H9 (cell line): Measurements from ENCODE around the gene HSPBP1. TPM values are rescaled to one million over a fixed set of nuclear protein-coding genes. Genes with fewer than 3 reads are reported as not detected.

ENCODE experiments used
- DNase-seq: peaks from one replicate; pipeline ENCODE4 v3.0.0-alpha.2; 2017
- H2AFZ ChIP-seq: one replicate; pipeline ENCODE4 v1.6.1; 2013; ENCODE audit warnings: mild to moderate bottlenecking, low read length, control low read depth, moderate library complexity
- H2AK5ac ChIP-seq: 2 replicates; pipeline ENCODE4 v1.6.1; 2013; ENCODE audit warnings: low read length, control low read depth, mixed read lengths; ENCODE audit not compliant: insufficient read length
- H2BK120ac ChIP-seq: one replicate; pipeline ENCODE4 v1.6.1; 2013; ENCODE audit warnings: low read depth, mild to moderate bottlenecking, low read length, control low read depth, inconsistent platforms; ENCODE audit not compliant: poor library complexity, severe bottlenecking
- H2BK12ac ChIP-seq: 2 replicates; pipeline ENCODE4 v1.6.1; 2013; ENCODE audit warnings: low read length, control low read depth, mixed read lengths, low read depth; ENCODE audit not compliant: insufficient read length
- H2BK15ac ChIP-seq: 2 replicates; pipeline ENCODE4 v1.6.1; 2013; ENCODE audit warnings: low read depth, low read length, control low read depth
- H2BK20ac ChIP-seq: one replicate; pipeline ENCODE4 v1.6.1; 2013; ENCODE audit warnings: low read depth, mild to moderate bottlenecking, low read length, control low read depth, inconsistent platforms; ENCODE audit not compliant: poor library complexity, severe bottlenecking
- H2BK5ac ChIP-seq: 2 replicates; pipeline ENCODE4 v1.6.1; 2013; ENCODE audit warnings: low read length, control low read depth, mixed read lengths; ENCODE audit not compliant: insufficient read length
- H3K14ac ChIP-seq: 2 replicates; pipeline ENCODE4 v1.6.1; 2013; ENCODE audit warnings: low read length, control low read depth; ENCODE audit not compliant: insufficient read depth
- H3K18ac ChIP-seq: 2 replicates; pipeline ENCODE4 v1.6.1; 2013; ENCODE audit warnings: low read depth, mild to moderate bottlenecking, mixed read lengths, low read length, control low read depth; ENCODE audit not compliant: insufficient read length
- H3K23ac ChIP-seq: 2 replicates; pipeline ENCODE4 v1.6.1; 2013; ENCODE audit warnings: low read length, control low read depth, mixed read lengths, low read depth; ENCODE audit not compliant: insufficient read length
- H3K23me2 ChIP-seq: 2 replicates; pipeline ENCODE4 v1.6.1; 2013; ENCODE audit warnings: low read depth, mild to moderate bottlenecking, mixed read lengths, low read length, control low read depth; ENCODE audit not compliant: insufficient read length, poor library complexity, severe bottlenecking
- H3K27ac ChIP-seq: 2 replicates; pipeline ENCODE4 v1.5.1; 2013; ENCODE audit warnings: low read length, control low read depth, mixed read lengths, low read depth; ENCODE audit not compliant: insufficient read length
- H3K27me3 ChIP-seq: 2 replicates; pipeline ENCODE4 v1.6.1; 2013; ENCODE audit warnings: low read length, control low read depth, inconsistent platforms; ENCODE audit not compliant: insufficient read depth
- H3K4ac ChIP-seq: 2 replicates; pipeline ENCODE4 v1.6.1; 2013; ENCODE audit warnings: low read depth, mild to moderate bottlenecking, control low read depth, inconsistent platforms, low read length, moderate library complexity
- H3K4me1 ChIP-seq: 2 replicates; pipeline ENCODE4 v1.6.1; 2013; ENCODE audit warnings: low read length, control low read depth, inconsistent platforms; ENCODE audit not compliant: insufficient read depth
- H3K4me2 ChIP-seq: 2 replicates; pipeline ENCODE4 v1.6.1; 2013; ENCODE audit warnings: low read length, control low read depth, mixed read lengths; ENCODE audit not compliant: insufficient read length, insufficient read depth
- H3K56ac ChIP-seq: 2 replicates; pipeline ENCODE4 v1.6.1; 2013; ENCODE audit warnings: low read depth, mild to moderate bottlenecking, mixed read lengths, low read length, control low read depth; ENCODE audit not compliant: insufficient read length
- H3K79me1 ChIP-seq: 2 replicates; pipeline ENCODE4 v1.6.1; 2013; ENCODE audit warnings: low read depth, mild to moderate bottlenecking, moderate library complexity, low read length, control low read depth, inconsistent platforms; ENCODE audit not compliant: insufficient read depth, poor library complexity, severe bottlenecking
- H3K79me2 ChIP-seq: 2 replicates; pipeline ENCODE4 v1.6.1; 2013; ENCODE audit warnings: low read length, control low read depth, inconsistent platforms; ENCODE audit not compliant: insufficient read depth
- H3K9ac ChIP-seq: 2 replicates; pipeline ENCODE4 v1.6.1; 2013; ENCODE audit warnings: low read length, control low read depth, mixed read lengths; ENCODE audit not compliant: insufficient read length; ENCODE audit errors: extremely low read depth
- H3K9me3 ChIP-seq: one replicate; pipeline ENCODE4 v1.6.1; 2013; ENCODE audit warnings: low read depth, low read length, inconsistent platforms; ENCODE audit not compliant: control insufficient read depth
- H3T11ph ChIP-seq: one replicate; pipeline ENCODE4 v1.6.1; 2013; ENCODE audit warnings: mild to moderate bottlenecking, low read length, control low read depth, inconsistent platforms
- H4K20me1 ChIP-seq: one replicate; pipeline ENCODE4 v1.6.1; 2013; ENCODE audit not compliant: control insufficient read depth, insufficient read length, insufficient read depth
- H4K5ac ChIP-seq: 2 replicates; pipeline ENCODE4 v1.6.1; 2013; ENCODE audit warnings: low read depth, mild to moderate bottlenecking, mixed read lengths, low read length, control low read depth; ENCODE audit not compliant: insufficient read length
- H4K8ac ChIP-seq: replicated peaks from 2 replicates; pipeline ENCODE4 v1.6.1; 2013; ENCODE audit warnings: low read length, control low read depth, mixed read lengths, low read depth; ENCODE audit not compliant: insufficient read length
- H4K91ac ChIP-seq: 2 replicates; pipeline ENCODE4 v1.6.1; 2013; ENCODE audit warnings: low read depth, mild to moderate bottlenecking, moderate library complexity, mixed read lengths, low read length, control low read depth; ENCODE audit not compliant: insufficient read length
- H3K27ac Mint-ChIP-seq, 3 experiments: 2 replicates in 2 of 3; 3 replicates in 1 of 3; pipeline ENCODE4 v1.8.0; 2020 to 2021; ENCODE audit warnings: mixed read lengths in 3 of 3, mild to moderate bottlenecking in 1 of 3, moderate library complexity in 1 of 3
- H3K27me3 Mint-ChIP-seq: 2 replicates; pipeline ENCODE4 v1.8.0; 2021; ENCODE audit warnings: low read depth, mild to moderate bottlenecking, moderate library complexity, mixed read lengths
- H3K36me3 Mint-ChIP-seq, 3 experiments: 2 replicates in 2 of 3; 3 replicates in 1 of 3; pipeline ENCODE4 v1.8.0; 2020 to 2021; ENCODE audit warnings: low read depth in 3 of 3, mixed read lengths in 3 of 3; ENCODE audit not compliant: insufficient read depth in 1 of 3
- H3K4me1 Mint-ChIP-seq, 2 experiments: 2 replicates each; pipeline ENCODE4 v1.8.0; 2020; ENCODE audit warnings: mixed read lengths in 2 of 2
- H3K4me3 Mint-ChIP-seq, 2 experiments: 2 replicates in 1 of 2; 3 replicates in 1 of 2; pipeline ENCODE4 v1.8.0; 2020 to 2021; ENCODE audit warnings: mild to moderate bottlenecking in 2 of 2, mixed read lengths in 2 of 2, moderate library complexity in 1 of 2
- H3K9me3 Mint-ChIP-seq, 2 experiments: 2 replicates in 1 of 2; 3 replicates in 1 of 2; pipeline ENCODE4 v1.8.0; 2020; ENCODE audit warnings: mild to moderate bottlenecking in 2 of 2, mixed read lengths in 2 of 2, moderate library complexity in 1 of 2
- CTCF ChIP-seq: fragments of 200-600 bp; sonication (generic); conservative IDR thresholded peaks from 3 replicates; pipeline ENCODE4 v1.8.0; 2021; ENCODE audit warnings: antibody characterized with exemption, mild to moderate bottlenecking
- WGBS: extraction: QIAGEN DNeasy Blood & Tissue Kit; methylation state at CpG from one replicate; pipeline ENCODE4 v1.1.7; 2013; ENCODE audit warnings: missing lambda C conversion rate, low lambda C conversion rate, mixed read lengths; ENCODE audit not compliant: insufficient read length; ENCODE audit errors: extremely low coverage; 5-methylcytosine and 5-hydroxymethylcytosine counted together
- total RNA-seq: library from RNA; stranded (reverse); gene quantifications from 2 replicates; pipeline ENCODE4 v1.2.1, GENCODE V29; 2021

HSPBP1 gene
- total RNA-seq, 1 experiment from 2014 or later: 47.4 TPM

- no peak overlapping the region for H2AK5ac ChIP-seq
- no peaks in the 10 kb centered on the region; the same call in 1 of the 2 replicates for H3K4me1 ChIP-seq
- no peak overlapping the region for H2BK15ac ChIP-seq
- no peaks in the 10 kb centered on the region for H4K20me1 ChIP-seq
- WGBS: no CpG with 5 or more reads among the region's 10 CpGs
- no peak overlapping the region for H2BK12ac ChIP-seq
- TF ChIP-seq CTCF: no peak
- H3K23me2 ChIP-seq: no peaks in the 10 kb centered on the region
- no peak overlapping the region for H3K14ac ChIP-seq
- H3T11ph ChIP-seq: no peak overlapping the region
- H3K9ac ChIP-seq: no peak overlapping the region
- no peak overlapping the region for H3K27ac ChIP-seq
- H3K79me2 ChIP-seq: no peaks in the 10 kb centered on the region
- H3K18ac ChIP-seq: no peak overlapping the region
- peaks cover 31 to 63% (median 60%) of the 10 kb centered on the region in 3 experiments; a peak in 6 of 7 replicates for H3K36me3 Mint-ChIP-seq
- no peaks in the 10 kb centered on the region for H3K9me3 Mint-ChIP-seq
- H4K8ac ChIP-seq: no peak overlapping the region
- no peak overlapping the region for H3K23ac ChIP-seq
- peak overlapping the region in 1 of 3 experiments; percentile 9; a peak in 1 of 7 replicates for H3K27ac Mint-ChIP-seq
- no peaks in the 10 kb centered on the region for H3K79me1 ChIP-seq
- H4K5ac ChIP-seq: no peak overlapping the region
- H4K91ac ChIP-seq: no peak overlapping the region
- no peak overlapping the region for H3K56ac ChIP-seq
- H3K4me3 Mint-ChIP-seq: no peak overlapping the region
- no peak for DNase-seq
- no peaks in the 10 kb centered on the region; the same call in 1 of the 2 replicates for H3K27me3 Mint-ChIP-seq
- H3K4ac ChIP-seq: no peak overlapping the region
- H3K9me3 ChIP-seq: no peaks in the 10 kb centered on the region
- H2BK120ac ChIP-seq: no peak overlapping the region
- no peak overlapping the region for H2AFZ ChIP-seq
- no peak overlapping the region for H2BK5ac ChIP-seq
- peaks cover 13 to 23% of the 10 kb centered on the region in 2 experiments for H3K4me1 Mint-ChIP-seq
- no peaks in the 10 kb centered on the region for H3K27me3 ChIP-seq
- no peak overlapping the region for H3K4me2 ChIP-seq
- H2BK20ac ChIP-seq: no peak overlapping the region
These were observed 20.1 kb upstream of the HSPBP1 start for GRCh38 chr19:55299991-55300390.
